Large intestine (tissue), 3 donors: ENCODE measurements around the gene CYB561D2. TPM values are rescaled to one million over a fixed set of nuclear protein-coding genes. Genes with fewer than 3 reads are reported as not detected.

Experiments used
- DNase-seq, 2 donors: peaks; one replicate each; pipeline versions ENCODE4 v3.0.0 to v3.0.0-alpha.2; 2013
- H3K27ac ChIP-seq: one replicate; pipeline ENCODE4 v1.5.1; 2013; ENCODE audit warnings: low read length
- H3K27me3 ChIP-seq: 2 replicates; pipeline ENCODE4 v1.6.1; 2013; ENCODE audit warnings: low read length; ENCODE audit not compliant: control insufficient read depth, insufficient read depth
- H3K36me3 ChIP-seq: 2 replicates; pipeline ENCODE4 v1.6.1; 2013; ENCODE audit warnings: low read length; ENCODE audit not compliant: control insufficient read depth, insufficient read depth
- H3K4me1 ChIP-seq: one replicate; pipeline ENCODE4 v1.6.1; 2013; ENCODE audit warnings: low read length; ENCODE audit not compliant: control insufficient read depth, insufficient read depth
- H3K4me3 ChIP-seq: one replicate; pipeline ENCODE4 v1.5.1; 2013; ENCODE audit warnings: low read length
- H3K9me3 ChIP-seq: one replicate; pipeline ENCODE4 v1.6.1; 2013; ENCODE audit warnings: mild to moderate bottlenecking, low read depth, low read length, moderate library complexity; ENCODE audit not compliant: control insufficient read depth
- WGBS: methylation state at CpG from one replicate; pipeline ENCODE4 v1.1.5; 2013; ENCODE audit warnings: low lambda C conversion rate; ENCODE audit not compliant: insufficient coverage; 5-methylcytosine and 5-hydroxymethylcytosine counted together
- polyA plus RNA-seq: library from polyadenylated mRNA; unstranded; fragments of 120-200 nt; gene quantifications from one replicate; pipeline ENCODE4 v1.2.1, GENCODE V29; 2013

Gene CYB561D2
- polyA plus RNA-seq, 1 donor, result 20.6 TPM

- no peak overlapping the region for H3K27ac ChIP-seq
Measured at GRCh38 chr3:50364573-50365079, 14.0 kb downstream of the CYB561D2 start.

DNA sequence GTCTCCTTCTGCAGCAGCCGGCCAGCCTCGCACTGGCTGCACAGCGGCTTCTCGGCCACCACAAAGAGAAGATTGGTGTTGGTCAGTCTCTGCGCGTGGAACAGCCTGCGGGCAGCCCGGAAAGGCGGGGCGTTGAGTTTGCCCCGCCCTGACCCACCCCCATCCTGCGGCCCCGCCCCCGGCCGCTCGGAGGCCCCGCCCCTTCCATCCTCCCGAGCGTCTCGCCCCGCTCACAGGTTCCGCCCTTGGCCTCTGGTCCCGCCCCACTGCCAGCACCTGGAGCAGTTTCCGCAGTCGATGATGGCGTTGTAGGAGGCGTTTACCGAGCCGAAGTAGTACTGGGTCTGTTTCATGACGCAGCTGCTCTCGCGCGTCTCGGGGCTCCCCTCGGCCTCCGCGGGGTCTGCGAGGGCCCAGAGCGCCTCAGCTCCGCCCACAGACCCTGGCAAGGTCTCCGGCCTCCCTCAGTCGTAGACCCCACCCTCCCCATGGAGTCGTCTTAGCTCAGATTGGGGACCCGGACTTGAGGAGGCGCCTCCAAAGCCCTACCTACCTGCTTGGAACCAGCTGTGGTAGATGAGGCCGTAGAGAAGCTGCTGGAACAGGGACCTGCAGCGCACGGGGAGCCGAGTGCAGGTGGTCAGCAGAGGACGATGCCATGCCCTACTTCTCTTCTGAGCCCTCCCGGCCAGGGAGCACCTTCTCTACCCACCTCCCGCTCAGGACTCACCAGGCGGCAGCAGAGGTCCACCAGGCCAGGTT is 14.6 kb downstream of the CYB561D2 start:
- Histone ChIP-seq H3K4me1 (peaks cover 11% of the 10 kb centered on the region), H3K36me3 (no peaks in the 10 kb centered on the region), H3K4me3 (peak overlapping the region; percentile 76), H3K27ac (peak overlapping the region; percentile 59), H3K27me3 (no peaks in the 10 kb centered on the region), H3K9me3 (no peaks in the 10 kb centered on the region)
- peak; percentile 88 to 92 for DNase-seq
- no CpG with 5 or more reads among the region's 53 CpGs for WGBS

More at GRCh38 chr3:50364573-50365079, 14.0 kb downstream of the CYB561D2 start:
- Histone ChIP-seq H3K4me3 (peak overlapping the region; percentile 76), H3K9me3 (no peaks in the 10 kb centered on the region), H3K27me3 (no peaks in the 10 kb centered on the region), H3K36me3 (no peaks in the 10 kb centered on the region), H3K4me1 (peaks cover 11% of the 10 kb centered on the region)
- WGBS, result no CpG with 5 or more reads among the region's 48 CpGs
- DNase-seq, result peak in 1 of 2 donors; percentile 52

- WGBS, result no CpG with 5 or more reads among the region's 5 CpGs
- Histone ChIP-seq H3K36me3 (no peaks in the 10 kb centered on the region), H3K4me3 (peak overlapping the region; percentile 76), H3K9me3 (no peaks in the 10 kb centered on the region), H3K27ac (no peak overlapping the region), H3K4me1 (peaks cover 11% of the 10 kb centered on the region), H3K27me3 (no peaks in the 10 kb centered on the region)
- DNase-seq, result no peak
Measured at GRCh38 chr3:50365842-50366220, 15.2 kb downstream of the CYB561D2 start.

GRCh38 chr3:50369012-50369670 is 18.5 kb downstream of the CYB561D2 start:
- H3K4me1 ChIP-seq, result peaks cover 19% of the 10 kb centered on the region
- H3K4me3 ChIP-seq, result no peak overlapping the region
- no peaks in the 10 kb centered on the region for H3K9me3 ChIP-seq
- WGBS, result no CpG with 5 or more reads among the region's 9 CpGs
- H3K27ac ChIP-seq, result no peak overlapping the region
- no peak for DNase-seq
- no peaks in the 10 kb centered on the region for H3K36me3 ChIP-seq
- no peaks in the 10 kb centered on the region for H3K27me3 ChIP-seq

GRCh38 chr3:50370594-50370993 is 19.9 kb downstream of the CYB561D2 start:
- Histone ChIP-seq H3K4me3 (no peak overlapping the region), H3K4me1 (peaks cover 10% of the 10 kb centered on the region), H3K36me3 (no peaks in the 10 kb centered on the region), H3K27me3 (peaks cover 4% of the 10 kb centered on the region), H3K9me3 (no peaks in the 10 kb centered on the region), H3K27ac (no peak overlapping the region)
- no peak for DNase-seq
- WGBS, result 100% methylated on average over 1 of the region's 14 CpGs

GRCh38 chr3:50371133-50371685 is 20.5 kb downstream of the CYB561D2 start:
- Histone ChIP-seq H3K4me3 (no peak overlapping the region), H3K27me3 (peaks cover 4% of the 10 kb centered on the region), H3K9me3 (no peaks in the 10 kb centered on the region), H3K36me3 (no peaks in the 10 kb centered on the region), H3K27ac (no peak overlapping the region), H3K4me1 (peaks cover 8% of the 10 kb centered on the region)
- no CpG with 5 or more reads among the region's 3 CpGs for WGBS
- no peak for DNase-seq

GRCh38 chr3:50372349-50372748 is 21.7 kb downstream of the CYB561D2 start:
- WGBS, result no CpG with 5 or more reads among the region's 8 CpGs
- no peaks in the 10 kb centered on the region for H3K36me3 ChIP-seq
- peak; percentile 68 to 83 for DNase-seq
- H3K27me3 ChIP-seq, result peaks cover 4% of the 10 kb centered on the region
- no peaks in the 10 kb centered on the region for H3K9me3 ChIP-seq
- no peak overlapping the region for H3K27ac ChIP-seq
- peaks cover 8% of the 10 kb centered on the region for H3K4me1 ChIP-seq
- no peak overlapping the region for H3K4me3 ChIP-seq

DNA sequence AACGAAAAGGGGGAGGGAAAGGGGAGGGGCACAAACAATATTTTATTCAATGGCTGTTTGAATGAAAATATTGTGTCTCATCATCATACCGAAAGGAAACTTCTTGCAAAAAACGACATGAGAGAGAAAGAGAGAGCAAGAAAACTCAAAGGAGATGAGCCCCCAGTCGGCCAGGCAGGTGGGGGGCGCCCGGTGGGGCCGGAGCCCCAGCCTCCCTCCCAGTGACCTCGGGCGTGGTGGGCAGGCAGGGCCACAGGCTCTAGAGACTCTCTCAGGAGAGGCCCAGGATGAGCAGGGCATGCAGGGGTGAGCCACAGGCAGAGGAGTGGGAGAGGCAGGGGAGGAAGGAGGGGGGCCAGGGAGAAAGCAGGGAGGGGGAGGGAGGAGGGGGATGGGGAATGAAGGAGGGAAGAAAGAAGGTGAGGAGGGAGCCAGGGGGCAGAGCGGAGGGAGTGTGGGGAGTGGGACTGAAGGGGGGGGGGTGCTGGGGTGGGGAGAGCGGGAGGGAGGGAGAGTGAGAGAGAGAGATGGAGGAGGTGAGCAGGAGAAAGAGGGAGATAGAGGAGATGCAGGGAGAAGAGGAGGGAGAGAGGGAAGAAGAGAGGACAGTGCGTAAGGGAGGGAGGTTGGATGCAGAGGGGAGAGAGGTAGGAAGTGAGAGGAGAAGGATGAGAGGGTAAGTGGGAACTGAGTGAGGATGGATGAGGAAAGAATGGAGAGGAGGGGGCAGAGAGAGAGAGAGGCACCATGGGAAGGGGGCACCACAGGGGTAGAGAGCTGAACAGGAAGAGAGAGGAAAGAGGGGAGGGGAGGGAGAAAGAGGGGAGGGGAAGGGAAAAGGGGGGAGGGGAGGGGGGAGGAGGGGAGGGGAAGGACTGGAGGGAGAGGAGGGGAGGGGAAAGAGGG is 22.7 kb downstream of the CYB561D2 start:
- Histone ChIP-seq H3K27me3 (peaks cover 4% of the 10 kb centered on the region), H3K27ac (no peak overlapping the region), H3K36me3 (no peaks in the 10 kb centered on the region), H3K4me3 (no peak overlapping the region), H3K9me3 (no peaks in the 10 kb centered on the region), H3K4me1 (peaks cover 8% of the 10 kb centered on the region)
- 91% methylated on average over 1 of the region's 12 CpGs for WGBS
- DNase-seq, result no peak

- Histone ChIP-seq H3K4me3 (no peak overlapping the region), H3K9me3 (no peaks in the 10 kb centered on the region)
- no peak for DNase-seq
Measured at GRCh38 chr3:50374363-50375257, 23.9 kb downstream of the CYB561D2 start.

More at GRCh38 chr3:50374363-50375257, 23.9 kb downstream of the CYB561D2 start:
- Histone ChIP-seq H3K4me1 (peaks cover 8% of the 10 kb centered on the region), H3K36me3 (no peaks in the 10 kb centered on the region), H3K27ac (no peak overlapping the region), H3K27me3 (peaks cover 4% of the 10 kb centered on the region)
- WGBS, result no CpG with 5 or more reads among the region's 22 CpGs
